ENCODE measurements around the gene FASN. TPM values are rescaled to one million over a fixed set of nuclear protein-coding genes. Genes with fewer than 3 reads are reported as not detected.
A peak's percentile ranks its signal among the peaks of the same experiment; 100 is the strongest.

FASN gene
- total and polyA plus RNA-seq, 8 donors, result 22.8 to 268 (median 81.6) TPM

DNA sequence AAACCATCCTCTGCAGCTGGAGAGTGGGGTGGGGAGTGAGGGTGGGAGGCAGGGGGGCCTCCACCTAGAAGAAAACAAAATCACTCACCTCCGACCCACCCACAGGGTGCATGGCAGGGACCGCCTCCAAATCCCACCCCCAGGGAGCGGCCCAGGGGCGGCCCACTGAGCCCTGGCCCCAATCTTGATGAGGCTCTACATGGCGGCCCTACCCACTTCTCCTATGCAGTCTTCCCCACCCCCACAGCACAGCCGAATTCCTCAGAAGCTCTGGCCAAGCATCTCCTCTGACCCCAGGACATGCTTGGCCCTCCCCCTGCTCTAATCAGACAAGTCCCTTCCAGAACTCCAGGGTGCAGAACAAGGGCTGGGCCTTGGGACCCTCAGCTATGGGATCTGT is 18.2 kb upstream of the FASN start:
- Histone ChIP-seq H3K27ac (no peak overlapping the region), H3K36me3 (peaks cover 2 to 40% (median 26%) of the 10 kb centered on the region in 4 donors), H3K9me3 (no peaks in the 10 kb centered on the region), H3K27me3 (no peaks in the 10 kb centered on the region), H3K4me1 (peaks cover 7 to 21% (median 10%) of the 10 kb centered on the region in 4 donors), H3K4me3 (no peak overlapping the region)
- 79 to 88% (median 82%) methylated on average over 6 of the region's 6 CpGs for WGBS, 5 donors
- DNase-seq, result no peak
- intact Hi-C loops (cut with DNase I; ENCODE audit: low total_unique reads), result no loop called here
- TF ChIP-seq POLR2AphosphoS5 (IDR thresholded peaks at IDR 0.05) (no peak), EP300 (IDR thresholded peaks at IDR 0.05) (no peak)
- TF ChIP-seq, protein P1, sequence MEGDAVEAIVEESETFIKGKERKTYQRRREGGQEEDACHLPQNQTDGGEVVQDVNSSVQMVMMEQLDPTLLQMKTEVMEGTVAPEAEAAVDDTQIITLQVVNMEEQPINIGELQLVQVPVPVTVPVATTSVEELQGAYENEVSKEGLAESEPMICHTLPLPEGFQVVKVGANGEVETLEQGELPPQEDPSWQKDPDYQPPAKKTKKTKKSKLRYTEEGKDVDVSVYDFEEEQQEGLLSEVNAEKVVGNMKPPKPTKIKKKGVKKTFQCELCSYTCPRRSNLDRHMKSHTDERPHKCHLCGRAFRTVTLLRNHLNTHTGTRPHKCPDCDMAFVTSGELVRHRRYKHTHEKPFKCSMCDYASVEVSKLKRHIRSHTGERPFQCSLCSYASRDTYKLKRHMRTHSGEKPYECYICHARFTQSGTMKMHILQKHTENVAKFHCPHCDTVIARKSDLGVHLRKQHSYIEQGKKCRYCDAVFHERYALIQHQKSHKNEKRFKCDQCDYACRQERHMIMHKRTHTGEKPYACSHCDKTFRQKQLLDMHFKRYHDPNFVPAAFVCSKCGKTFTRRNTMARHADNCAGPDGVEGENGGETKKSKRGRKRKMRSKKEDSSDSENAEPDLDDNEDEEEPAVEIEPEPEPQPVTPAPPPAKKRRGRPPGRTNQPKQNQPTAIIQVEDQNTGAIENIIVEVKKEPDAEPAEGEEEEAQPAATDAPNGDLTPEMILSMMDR (IDR thresholded peaks at IDR 0.05), result no peak

DNA sequence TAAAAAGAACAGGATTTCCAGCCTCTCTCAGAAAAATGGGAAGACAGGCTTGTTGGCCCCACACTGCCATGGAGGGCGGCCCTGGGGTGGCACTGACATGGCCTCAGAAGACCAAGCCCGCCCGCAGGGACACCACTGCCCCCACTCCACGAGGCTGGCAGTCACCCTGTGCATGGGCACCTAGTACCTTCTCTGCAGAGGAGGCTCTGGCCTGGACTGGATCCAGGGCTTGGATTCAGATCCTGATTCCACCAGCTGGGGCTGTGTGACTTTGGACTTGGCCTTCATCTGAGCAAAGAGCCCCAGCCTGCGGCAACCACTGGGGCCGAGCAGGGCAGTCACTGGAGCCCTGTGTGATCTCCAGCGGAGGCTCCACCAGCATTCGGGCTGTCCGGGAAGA is 16.8 kb upstream of the FASN start:
- peaks cover 7 to 25% (median 13%) of the 10 kb centered on the region in 4 donors for H3K4me1 ChIP-seq
- H3K27ac ChIP-seq, result peak overlapping the region in 1 of 5 donors; percentile 5
- H3K9me3 ChIP-seq, result no peaks in the 10 kb centered on the region
- DNase-seq, result no peak
- 82 to 95% (median 91%) methylated on average over 8 to 9 of the region's 9 CpGs for WGBS, 5 donors
- H3K27me3 ChIP-seq, result no peaks in the 10 kb centered on the region
- peaks cover 2 to 37% (median 26%) of the 10 kb centered on the region in 4 donors for H3K36me3 ChIP-seq
- intact Hi-C loops (cut with DNase I; ENCODE audit: low total_unique reads), result no loop called here
- no peak overlapping the region for H3K4me3 ChIP-seq
- TF ChIP-seq EP300 (IDR thresholded peaks at IDR 0.05), result no peak

DNA sequence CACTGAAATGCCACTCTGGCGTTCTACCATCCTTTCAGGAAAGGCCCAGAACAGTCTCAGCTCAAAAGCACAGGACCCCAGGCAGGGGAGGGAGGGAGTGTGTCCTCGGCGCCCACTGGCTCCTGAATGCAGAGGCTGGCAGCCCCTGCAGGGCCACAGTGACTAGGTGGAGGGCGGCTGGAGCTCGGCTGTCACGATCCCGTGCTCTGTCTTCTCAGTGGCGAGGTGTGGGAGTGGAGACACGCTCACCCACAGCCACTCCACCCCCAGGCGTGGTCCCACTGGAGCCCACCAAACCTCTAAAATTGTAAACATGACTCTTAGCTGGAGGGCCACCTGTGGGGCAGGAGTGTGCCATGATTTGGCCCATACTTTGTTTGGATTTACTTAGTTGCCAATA is 16.4 kb upstream of the FASN start:
- DNase-seq, result no peak
- intact Hi-C loops (cut with DNase I; ENCODE audit: low total_unique reads), result no loop called here
- H3K27me3 ChIP-seq, result no peaks in the 10 kb centered on the region
- H3K27ac ChIP-seq, result peak overlapping the region in 1 of 5 donors; percentile 5
- no peaks in the 10 kb centered on the region for H3K9me3 ChIP-seq
- H3K4me3 ChIP-seq, result no peak overlapping the region
- TF ChIP-seq EP300 (IDR thresholded peaks at IDR 0.05) (no peak), POLR2A (IDR thresholded peaks at IDR 0.05) (no peak), POLR2AphosphoS5 (IDR thresholded peaks at IDR 0.05) (no peak)
- TF ChIP-seq, protein P1 (IDR thresholded peaks at IDR 0.05), result no peak
- peaks cover 3 to 23% (median 9%) of the 10 kb centered on the region in 4 donors for H3K4me1 ChIP-seq
- peaks cover 2 to 37% (median 26%) of the 10 kb centered on the region in 4 donors for H3K36me3 ChIP-seq
- 90 to 97% (median 94%) methylated on average over 10 of the region's 10 CpGs for WGBS, 5 donors

DNA sequence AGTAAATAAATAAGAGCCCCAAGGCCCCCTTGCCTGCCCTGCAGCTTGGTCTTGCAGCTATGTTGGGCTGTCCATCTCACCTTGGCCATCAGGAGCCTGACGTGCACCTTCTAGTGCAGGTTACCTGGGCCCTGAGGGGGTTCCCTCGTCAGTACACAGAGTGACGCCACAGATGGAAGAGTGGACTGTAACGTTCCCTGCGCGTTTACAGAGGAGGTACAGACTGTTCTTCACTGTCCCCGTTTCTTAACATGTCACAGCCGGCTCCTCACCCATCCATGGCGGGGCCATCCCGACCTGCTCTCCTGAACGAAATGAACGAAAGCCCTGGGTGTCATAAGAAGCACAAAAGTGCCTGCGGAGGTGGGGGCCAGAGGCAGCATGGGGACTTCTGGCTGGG is 15.9 kb upstream of the FASN start:
- peak overlapping the region in 2 of 5 donors; percentile 48 to 76 for H3K27ac ChIP-seq
- intact Hi-C loops (cut with DNase I; ENCODE audit: low total_unique reads), result no loop called here
- WGBS, 5 donors, result 88 to 95% (median 91%) methylated on average over 13 of the region's 13 CpGs
- no peaks in the 10 kb centered on the region for H3K9me3 ChIP-seq
- no peak for DNase-seq
- no peak overlapping the region for H3K4me3 ChIP-seq
- H3K4me1 ChIP-seq, result peaks cover 0 to 18% (median 5%) of the 10 kb centered on the region in 4 donors
- H3K27me3 ChIP-seq, result no peaks in the 10 kb centered on the region
- peaks cover 2 to 37% (median 26%) of the 10 kb centered on the region in 4 donors for H3K36me3 ChIP-seq
- TF ChIP-seq, protein P1 (IDR thresholded peaks at IDR 0.05), result no peak
- TF ChIP-seq POLR2AphosphoS5 (IDR thresholded peaks at IDR 0.05), result no peak
- no peak for TF ChIP-seq EP300 (IDR thresholded peaks at IDR 0.05)
- no peak for TF ChIP-seq POLR2A (IDR thresholded peaks at IDR 0.05)

DNA sequence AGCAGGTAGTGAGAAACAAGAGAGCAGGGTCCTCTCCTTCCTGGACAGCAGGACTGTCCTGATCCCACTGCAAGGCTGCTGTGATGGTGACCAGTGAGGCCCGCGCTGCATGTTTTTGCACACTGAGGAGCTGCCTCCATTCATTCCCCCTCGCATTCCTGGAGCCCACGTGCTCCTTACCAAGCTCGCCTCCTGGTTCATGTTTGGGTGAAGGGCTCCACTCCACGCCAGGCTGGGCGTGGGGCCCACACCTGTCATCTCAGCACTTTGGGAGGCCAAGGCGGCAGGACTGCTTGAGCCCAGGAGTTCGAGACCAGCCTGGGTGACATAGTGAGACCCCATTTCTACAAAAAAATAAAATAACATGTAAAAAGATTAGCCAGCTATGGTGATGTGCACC is 15.4 kb upstream of the FASN start:
- Histone ChIP-seq H3K27ac (peak overlapping the region; percentile 25 to 76 (median 48)), H3K36me3 (peaks cover 2 to 37% (median 28%) of the 10 kb centered on the region in 4 donors), H3K9me3 (no peaks in the 10 kb centered on the region), H3K4me1 (peaks cover 0 to 13% (median 3%) of the 10 kb centered on the region in 4 donors), H3K27me3 (no peaks in the 10 kb centered on the region), H3K4me3 (no peak overlapping the region)
- intact Hi-C loops (cut with DNase I; ENCODE audit: low total_unique reads), result no loop called here
- 79 to 93% (median 92%) methylated on average over 7 to 9 of the region's 9 CpGs for WGBS, 5 donors
- no peak for DNase-seq
- TF ChIP-seq EP300 (IDR thresholded peaks at IDR 0.05), result no peak
